Esophagus squamous epithelium (tissue), 4 donors: ENCODE measurements around the gene RFTN2.
"Not testable (repeated sequence)": the region's sequence is repeated elsewhere in the genome, so short reads cannot be mapped to it uniquely, and the experiment has no call there.

Experiments
- CTCF ChIP-seq, 6 experiments: fragments of 450-650 bp in 4 of 6; fragments of 200-600 bp in 2 of 6; sonication (generic) in 2 of 6; IDR thresholded peaks; one replicate each; pipeline ENCODE4 v1.5.1; 2016 to 2019; ENCODE audit warnings: antibody characterized with exemption in 6 of 6, mild to moderate bottlenecking in 4 of 6, moderate library complexity in 4 of 6
- POLR2A ChIP-seq, 4 donors: fragments of 450-650 bp; IDR thresholded peaks; one replicate each; pipeline ENCODE4 v1.6.1; 2017; ENCODE audit warnings: antibody characterized with exemption in 4 of 4, mild to moderate bottlenecking in 4 of 4, moderate library complexity in 3 of 4

GRCh38 chr2:197551260-197551659 is 124.1 kb downstream of the RFTN2 start:
- not testable (repeated sequence) for TF ChIP-seq CTCF, POLR2A (IDR thresholded peaks at IDR 0.05)
